SK-N-SH (cell line): Measurements from ENCODE around the gene EP400. TPM values are rescaled to one million over a fixed set of nuclear protein-coding genes. Genes with fewer than 3 reads are reported as not detected.
"Not testable (repeated sequence)": the region's sequence is repeated elsewhere in the genome, so short reads cannot be mapped to it uniquely, and the experiment has no call there.

Experiments used
- CTCF ChIA-PET: fragments of 300-600, 350-600 bp; formaldehyde crosslinking; extraction: SDS; loops from one replicate; lab custom pipeline; 2021; lab: Yijun Ruan, JAX
- POLR2A ChIA-PET: fragments of 350-600 bp; sonication (Branson Sonifier 250); formaldehyde crosslinking; extraction: SDS; loops from one replicate; lab custom pipeline; 2020; ENCODE audit warnings: antibody characterized with exemption, inconsistent platforms; lab: Yijun Ruan, JAX
- DNase-seq: peaks from one replicate; pipeline ENCODE4 v3.0.0; 2012
- H2AFZ ChIP-seq: fragments of 200-600 bp; sonication (generic); 2 replicates; pipeline ENCODE4 v1.8.1; 2016; ENCODE audit warnings: antibody characterized with exemption, mild to moderate bottlenecking, low read depth
- H3F3A ChIP-seq: fragments of 200-600 bp; sonication (generic); replicated peaks from 2 replicates; pipeline ENCODE3; 2016; ENCODE audit warnings: antibody characterized with exemption, mild to moderate bottlenecking; ENCODE audit not compliant: insufficient read depth
- H3K27ac ChIP-seq, 2 experiments: fragments of 200-500 bp in 1 of 2; fragments of 200-600 bp in 1 of 2; sonication (Bioruptor generic) in 1 of 2; sonication (generic), shearing (Covaris generic) in 1 of 2; 2 replicates each; pipeline versions ENCODE4 v1.5.1 to v1.6.1; 2014 to 2016; ENCODE audit warnings: low read depth in 2 of 2, inconsistent platforms in 1 of 2, low read length in 1 of 2, mild to moderate bottlenecking in 1 of 2, mixed read lengths in 1 of 2
- H3K27me3 ChIP-seq: fragments of 200-600 bp; sonication (generic), shearing (Covaris generic); 2 replicates; pipeline ENCODE4 v1.6.1; 2016; ENCODE audit warnings: mixed run types; ENCODE audit not compliant: insufficient read depth
- H3K36me3 ChIP-seq, 2 experiments: fragments of 200-500 bp in 1 of 2; fragments of 200-600 bp in 1 of 2; sonication (Bioruptor generic) in 1 of 2; sonication (generic) in 1 of 2; replicated peaks in 1 of 2; 2 replicates each; pipeline versions ENCODE3 to v1.5.1; 2014 to 2016; ENCODE audit warnings: low read length in 1 of 2, mild to moderate bottlenecking in 1 of 2; ENCODE audit not compliant: insufficient read depth in 2 of 2, control insufficient read depth in 1 of 2
- H3K4me1 ChIP-seq, 2 experiments: fragments of 200-500 bp in 1 of 2; fragments of 200-600 bp in 1 of 2; sonication (Bioruptor generic) in 1 of 2; sonication (generic), shearing (Covaris generic) in 1 of 2; 2 replicates each; pipeline versions ENCODE4 v1.5.1 to v1.6.1; 2014 to 2016; ENCODE audit warnings: low read depth in 1 of 2, low read length in 1 of 2, mixed run types in 1 of 2; ENCODE audit not compliant: insufficient read depth in 2 of 2, control insufficient read depth in 1 of 2
- H3K4me2 ChIP-seq: fragments of 200-600 bp; sonication (generic), shearing (Covaris generic); 2 replicates; pipeline ENCODE4 v1.6.1; 2017; ENCODE audit warnings: mixed run types
- H3K4me3 ChIP-seq, 2 experiments: fragments of 200-500 bp in 1 of 2; fragments of 200-600 bp in 1 of 2; sonication (Bioruptor generic) in 1 of 2; sonication (generic), shearing (Covaris generic) in 1 of 2; 2 replicates each; pipeline versions ENCODE4 v1.5.1 to v1.8.1; 2014 to 2016; ENCODE audit warnings: low read depth in 2 of 2, inconsistent platforms in 1 of 2, low read length in 1 of 2, mild to moderate bottlenecking in 1 of 2, mixed read lengths in 1 of 2, moderate library complexity in 1 of 2
- H3K79me2 ChIP-seq: fragments of 200-600 bp; sonication (generic); 2 replicates; pipeline ENCODE4 v1.8.1; 2017; ENCODE audit warnings: mild to moderate bottlenecking; ENCODE audit not compliant: insufficient read depth
- H3K9ac ChIP-seq: fragments of 200-600 bp; sonication (generic); 2 replicates; pipeline ENCODE4 v1.6.1; 2017; ENCODE audit warnings: mixed run types
- H3K9me2 ChIP-seq: fragments of 200-600 bp; sonication (generic); 2 replicates; pipeline ENCODE4 v1.6.1; 2017; ENCODE audit warnings: mixed run types
- H3K9me3 ChIP-seq: fragments of 200-600 bp; sonication (generic); 2 replicates; pipeline ENCODE4 v1.6.1; 2017; ENCODE audit warnings: mixed run types, mild to moderate bottlenecking, moderate library complexity
- H4K20me1 ChIP-seq: fragments of 200-600 bp; sonication (generic); 2 replicates; pipeline ENCODE4 v1.6.1; 2017; ENCODE audit warnings: mild to moderate bottlenecking, mixed run types; ENCODE audit not compliant: insufficient read depth
- CHD2 ChIP-seq: fragments of 150-350 bp; IDR thresholded peaks from 2 replicates; pipeline ENCODE4 v1.6.1; 2018; ENCODE audit warnings: low read length; ENCODE audit not compliant: partially characterized antibody
- CTCF ChIP-seq: fragments of 200-600 bp; sonication (generic); IDR thresholded peaks from 2 replicates; pipeline ENCODE4 v1.6.1; 2017; ENCODE audit warnings: antibody characterized with exemption, mild to moderate bottlenecking, moderate library complexity
- JUND ChIP-seq: IDR thresholded peaks from 2 replicates; pipeline ENCODE4 v1.4.0; 2012
- MEF2A ChIP-seq: IDR thresholded peaks from 2 replicates; pipeline ENCODE4 v1.4.0; 2012; ENCODE audit warnings: low read depth, borderline replicate concordance
- NFIC ChIP-seq: IDR thresholded peaks from 2 replicates; pipeline ENCODE4 v1.4.0; 2012; ENCODE audit warnings: borderline replicate concordance
- NRF1 ChIP-seq: IDR thresholded peaks from 2 replicates; pipeline ENCODE4 v1.6.1; 2012; ENCODE audit warnings: low read depth, mild to moderate bottlenecking, low read length
- RAD21 ChIP-seq: IDR thresholded peaks from 2 replicates; pipeline ENCODE4 v1.6.1; 2012; ENCODE audit warnings: mild to moderate bottlenecking, low read length
- RCOR1 ChIP-seq: fragments of 150-350 bp; IDR thresholded peaks from 2 replicates; pipeline ENCODE4 v1.6.1; 2017; ENCODE audit warnings: antibody characterized with exemption, low read length
- SIN3A ChIP-seq: IDR thresholded peaks from 2 replicates; pipeline ENCODE4 v1.6.1; 2012; ENCODE audit warnings: low read depth, mild to moderate bottlenecking, low read length, moderate library complexity, borderline replicate concordance
- TAF1 ChIP-seq: IDR thresholded peaks from 2 replicates; pipeline ENCODE4 v1.6.1; 2012; ENCODE audit warnings: low read depth, mild to moderate bottlenecking, low read length, moderate library complexity, borderline replicate concordance
- USF1 ChIP-seq: IDR thresholded peaks from 2 replicates; pipeline ENCODE4 v1.4.0; 2012; ENCODE audit warnings: low read depth, borderline replicate concordance
- USF2 ChIP-seq: fragments of 150-350 bp; IDR thresholded peaks from 2 replicates; pipeline ENCODE4 v1.6.1; 2017; ENCODE audit warnings: antibody characterized with exemption, low read length, low read depth, borderline replicate concordance
- ZBTB33 ChIP-seq: IDR thresholded peaks from 2 replicates; pipeline ENCODE4 v1.4.0; 2012; ENCODE audit warnings: low read depth, borderline replicate concordance
- WGBS: methylation state at CpG from one replicate; pipeline ENCODE4 v1.1.6; 2017; ENCODE audit warnings: low lambda C conversion rate; 5-methylcytosine and 5-hydroxymethylcytosine counted together
- polyA plus RNA-seq, 3 experiments: library from polyadenylated mRNA; depleted of rRNA; stranded (reverse); fragments of >200 nt; gene quantifications; 2 replicates each; pipeline ENCODE4 v1.2.3, GENCODE V29; 2012

Gene EP400
- polyA plus RNA-seq, 1 of the 3 experiments (the other 2 are of a cell fraction): 7.0 TPM

GRCh38 chr12:132049876-132050275 lies 100.1 kb downstream of the EP400 start:
- Histone ChIP-seq H3K27ac (no peak overlapping the region; a peak in 1 of 4 replicates), H4K20me1 (peaks cover 9% of the 10 kb centered on the region; the same call in 1 of the 2 replicates), H3K9me3 (no peaks in the 10 kb centered on the region), H3K4me1 (peaks cover 7 to 35% of the 10 kb centered on the region in 2 experiments), H3K4me2 (no peak overlapping the region), H2AFZ (no peak overlapping the region), H3K4me3 (no peak overlapping the region), H3K79me2 (peaks cover 8% of the 10 kb centered on the region), H3K9ac (no peak overlapping the region), H3K27me3 (no peaks in the 10 kb centered on the region), H3F3A (no peaks in the 10 kb centered on the region), H3K9me2 (no peaks in the 10 kb centered on the region), H3K36me3 (peaks cover 46 to 70% of the 10 kb centered on the region in 2 experiments)
- no peak for DNase-seq
- POLR2A ChIA-PET: no interaction called here
- no peak for TF ChIP-seq USF1
- TF ChIP-seq USF2: no peak
- TF ChIP-seq RCOR1: no peak
- TF ChIP-seq MEF2A: no peak
- no peak for TF ChIP-seq JUND
- no peak for TF ChIP-seq SIN3A
- TF ChIP-seq NRF1: no peak
- no peak for TF ChIP-seq NFIC
- TF ChIP-seq CHD2: no peak
- no peak for TF ChIP-seq TAF1
- CTCF ChIA-PET: no interaction called here
- 96% methylated on average over 9 of the region's 14 CpGs for WGBS

GRCh38 chr12:132051718-132052117 lies 102.0 kb downstream of the EP400 start:
- H3K9me3 ChIP-seq, H3K9me2 ChIP-seq, H3K4me3 ChIP-seq, H2AFZ ChIP-seq, H3K27me3 ChIP-seq, DNase-seq, H3K79me2 ChIP-seq, H3K4me2 ChIP-seq, H4K20me1 ChIP-seq, POLR2A ChIA-PET, CTCF ChIA-PET, H3K27ac ChIP-seq, H3K9ac ChIP-seq, H3F3A ChIP-seq: not testable (repeated sequence)
- peaks cover 6 to 25% of the 10 kb centered on the region in 2 experiments for H3K4me1 ChIP-seq
- WGBS: 90% methylated on average over 7 of the region's 13 CpGs
- TF ChIP-seq RAD21: peak; percentile 30
- peak; percentile 80; the same call in 1 of the 2 replicates for TF ChIP-seq ZBTB33
- peak; percentile 45 for TF ChIP-seq CTCF
- peaks cover 47 to 62% of the 10 kb centered on the region in 2 experiments for H3K36me3 ChIP-seq
